Fibroblast of lung (primary cell): ENCODE results near the gene PMS1. TPM values are rescaled to one million over a fixed set of nuclear protein-coding genes. Genes with fewer than 3 reads are reported as not detected.

ENCODE experiments used
- DNase-seq, 2 donors: peaks; one replicate each; pipeline versions ENCODE4 v3.0.0 to v3.0.0-alpha.2; 2010; ENCODE audit warnings: low read depth in 2 of 2
- H2AFZ ChIP-seq: 2 replicates; pipeline ENCODE4 v1.5.1; 2012; ENCODE audit warnings: low read length, control low read depth, inconsistent platforms
- H3K27ac ChIP-seq: 2 replicates; pipeline ENCODE4 v1.5.1; 2011; ENCODE audit warnings: low read length, control low read depth; ENCODE audit not compliant: insufficient read depth
- H3K27me3 ChIP-seq: 2 replicates; pipeline ENCODE4 v1.5.1; 2011; ENCODE audit warnings: mild to moderate bottlenecking, low read length; ENCODE audit not compliant: control insufficient read depth, insufficient read depth
- H3K36me3 ChIP-seq: 2 replicates; pipeline ENCODE4 v1.5.1; 2011; ENCODE audit warnings: low read length; ENCODE audit not compliant: control insufficient read depth, insufficient read depth
- H3K4me1 ChIP-seq: 2 replicates; pipeline ENCODE4 v1.5.1; 2011; ENCODE audit warnings: low read length; ENCODE audit not compliant: control insufficient read depth, insufficient read depth; ENCODE audit errors: extremely low read depth
- H3K4me2 ChIP-seq: 2 replicates; pipeline ENCODE4 v1.5.1; 2011; ENCODE audit warnings: low read length, control low read depth; ENCODE audit not compliant: insufficient read depth; ENCODE audit errors: extremely low read depth
- H3K4me3 ChIP-seq, 4 experiments: fragments of 200-600 bp in 1 of 4; sonication (generic) in 1 of 4; replicated peaks in 1 of 4; 2 replicates each; pipeline ENCODE4 v1.5.1; 2011 to 2016; ENCODE audit warnings: low read length in 4 of 4, low read depth in 3 of 4, mild to moderate bottlenecking in 3 of 4, control low read depth in 2 of 4, inconsistent platforms in 1 of 4, mixed read lengths in 1 of 4; ENCODE audit not compliant: insufficient read depth in 1 of 4; ENCODE audit errors: control extremely low read depth in 1 of 4
- H3K79me2 ChIP-seq: 2 replicates; pipeline ENCODE4 v1.5.1; 2012; ENCODE audit warnings: mild to moderate bottlenecking, low read length, inconsistent platforms; ENCODE audit not compliant: control insufficient read depth, insufficient read depth
- H3K9ac ChIP-seq: 2 replicates; pipeline ENCODE4 v1.5.1; 2011; ENCODE audit warnings: mild to moderate bottlenecking, low read length, control low read depth; ENCODE audit not compliant: insufficient read depth
- H3K9me3 ChIP-seq: 2 replicates; pipeline ENCODE4 v1.5.1; 2012; ENCODE audit warnings: low read depth, low read length; ENCODE audit not compliant: control insufficient read depth, insufficient read depth
- H4K20me1 ChIP-seq: 2 replicates; pipeline ENCODE4 v1.5.1; 2011; ENCODE audit warnings: low read length; ENCODE audit not compliant: control insufficient read depth, insufficient read depth; ENCODE audit errors: extremely low read depth
- CTCF ChIP-seq, 2 donors: IDR thresholded peaks in 1 of 2; conservative IDR thresholded peaks in 1 of 2; 1 replicate in 1 of 2; 2 replicates in 1 of 2; pipeline ENCODE4 v1.5.1; 2011 to 2012; ENCODE audit warnings: low read length in 2 of 2, control low read depth in 1 of 2, inconsistent platforms in 1 of 2, low read depth in 1 of 2, mild to moderate bottlenecking in 1 of 2
- EZH2 ChIP-seq: IDR thresholded peaks from 2 replicates; pipeline ENCODE4 v1.5.1; 2012; ENCODE audit warnings: low read length, control low read depth, mild to moderate bottlenecking; ENCODE audit errors: missing control alignments
- polyA plus RNA-seq, 2 donors: library from polyadenylated mRNA; depleted of rRNA in 1 of 2; stranded (reverse) in 1 of 2; unstranded in 1 of 2; fragments of >200 nt; gene quantifications; 2 replicates each; pipeline ENCODE4 v1.2.1, GENCODE V29; 2011 to 2012; ENCODE audit warnings: missing spikeins in 1 of 2
- total RNA-seq: library from RNA; depleted of rRNA; stranded (reverse); fragments of >200 nt; gene quantifications from 2 replicates; pipeline ENCODE4 v1.2.1, GENCODE V29; 2014

PMS1 gene
- total and polyA plus RNA-seq, 2 donors (not counting 1 experiment from before 2014, with no cell fraction given) = 15.7 to 41.0 TPM

GRCh38 chr2:189824694-189825396, 40.6 kb downstream of the PMS1 start:
- no peaks in the 10 kb centered on the region for H3K36me3 ChIP-seq
- no peak overlapping the region for H3K4me2 ChIP-seq
- H3K9ac ChIP-seq = no peak overlapping the region
- TF ChIP-seq EZH2 (no peak), CTCF (conservative IDR thresholded peaks at IDR 0.05 in 1 of 2, IDR thresholded peaks at IDR 0.05 in 1 of 2; ENCODE audit: low read depth in 1 of 2, low read length in 2 of 2) (no peak)
- no peak overlapping the region for H3K27ac ChIP-seq
- no peak overlapping the region for H3K4me3 ChIP-seq
- no peaks in the 10 kb centered on the region for H3K4me1 ChIP-seq
- no peaks in the 10 kb centered on the region for H3K79me2 ChIP-seq
- no peaks in the 10 kb centered on the region for H3K9me3 ChIP-seq
- no peak overlapping the region for H2AFZ ChIP-seq
- H3K27me3 ChIP-seq = no peaks in the 10 kb centered on the region
- peak in 1 of 2 donors; percentile 44 for DNase-seq
- H4K20me1 ChIP-seq = no peaks in the 10 kb centered on the region

GRCh38 chr2:189826039-189826438, 41.8 kb downstream of the PMS1 start:
- Histone ChIP-seq H3K4me3 (no peak overlapping the region), H3K4me1 (no peaks in the 10 kb centered on the region), H3K9ac (no peak overlapping the region), H3K79me2 (no peaks in the 10 kb centered on the region), H3K27ac (no peak overlapping the region), H3K36me3 (no peaks in the 10 kb centered on the region), H3K4me2 (no peak overlapping the region), H4K20me1 (no peaks in the 10 kb centered on the region), H2AFZ (no peak overlapping the region), H3K9me3 (no peaks in the 10 kb centered on the region), H3K27me3 (no peaks in the 10 kb centered on the region)
- no peak for TF ChIP-seq EZH2
- no peak for DNase-seq

GRCh38 chr2:189829102-189829833, 45.0 kb downstream of the PMS1 start:
- no peak overlapping the region for H3K4me3 ChIP-seq
- H3K36me3 ChIP-seq = no peaks in the 10 kb centered on the region
- TF ChIP-seq CTCF (conservative IDR thresholded peaks at IDR 0.05 in 1 of 2, IDR thresholded peaks at IDR 0.05 in 1 of 2; ENCODE audit: low read depth in 1 of 2, low read length in 2 of 2) (no peak), EZH2 (no peak)
- no peaks in the 10 kb centered on the region for H3K79me2 ChIP-seq
- no peak overlapping the region for H3K9ac ChIP-seq
- H4K20me1 ChIP-seq = no peaks in the 10 kb centered on the region
- DNase-seq = peak; percentile 35 to 85
- no peaks in the 10 kb centered on the region for H3K27me3 ChIP-seq
- no peak overlapping the region for H2AFZ ChIP-seq
- no peaks in the 10 kb centered on the region for H3K4me1 ChIP-seq
- no peaks in the 10 kb centered on the region for H3K9me3 ChIP-seq
- H3K27ac ChIP-seq = no peak overlapping the region
- no peak overlapping the region for H3K4me2 ChIP-seq
